Hepatocyte (in vitro differentiated cells): ENCODE data around the gene GIMAP4. TPM values are rescaled to one million over a fixed set of nuclear protein-coding genes. Genes with fewer than 3 reads are reported as not detected.
"Not testable (repeated sequence)": the region's sequence is repeated elsewhere in the genome, so short reads cannot be mapped to it uniquely, and the experiment has no call there.

Source experiments
- DNase-seq: peaks from one replicate; pipeline ENCODE4 v3.0.0-alpha.2; 2016; ENCODE audit warnings: low spot score
- H2AFZ ChIP-seq: fragments of 200-600 bp; sonication (generic); 2 replicates; pipeline ENCODE4 v1.6.0; 2016; ENCODE audit warnings: antibody characterized with exemption, mild to moderate bottlenecking
- H3K27ac ChIP-seq: fragments of 200-600 bp; sonication (generic); 2 replicates; pipeline ENCODE4 v1.5.1; 2016; ENCODE audit warnings: mild to moderate bottlenecking
- H3K27me3 ChIP-seq: fragments of 200-600 bp; sonication (generic); 2 replicates; pipeline ENCODE4 v1.6.1; 2016
- H3K36me3 ChIP-seq: fragments of 200-600 bp; sonication (generic); replicated peaks from 2 replicates; pipeline ENCODE4 v1.5.1; 2016; ENCODE audit warnings: low read depth; ENCODE audit not compliant: insufficient read depth
- H3K4me1 ChIP-seq: fragments of 200-600 bp; sonication (generic); 2 replicates; pipeline ENCODE4 v1.5.1; 2016; ENCODE audit warnings: mild to moderate bottlenecking, moderate library complexity; ENCODE audit not compliant: insufficient read depth
- H3K4me2 ChIP-seq: fragments of 200-600 bp; sonication (generic); 2 replicates; pipeline ENCODE4 v1.6.0; 2016
- H3K4me3 ChIP-seq: fragments of 200-600 bp; sonication (generic); 2 replicates; pipeline ENCODE4 v1.5.1; 2016; ENCODE audit warnings: mild to moderate bottlenecking
- H3K79me2 ChIP-seq: fragments of 200-600 bp; sonication (generic); 2 replicates; pipeline ENCODE4 v1.6.0; 2017; ENCODE audit warnings: mild to moderate bottlenecking
- H3K9me2 ChIP-seq: fragments of 200-600 bp; sonication (generic); replicated peaks from 2 replicates; pipeline ENCODE4 v1.6.0; 2017; ENCODE audit warnings: mild to moderate bottlenecking; ENCODE audit not compliant: insufficient read depth
- H3K9me3 ChIP-seq: fragments of 200-600 bp; sonication (generic); 2 replicates; pipeline ENCODE4 v1.5.1; 2016; ENCODE audit warnings: low read depth, mild to moderate bottlenecking
- H4K20me1 ChIP-seq: fragments of 200-600 bp; sonication (generic); 2 replicates; pipeline ENCODE4 v1.6.0; 2016; ENCODE audit warnings: mild to moderate bottlenecking; ENCODE audit not compliant: insufficient read depth, poor library complexity, severe bottlenecking
- EZH2 ChIP-seq: fragments of 200-600 bp; sonication (generic); IDR thresholded peaks from 2 replicates; pipeline ENCODE4 v1.6.1; 2016; ENCODE audit warnings: antibody characterized with exemption, mild to moderate bottlenecking, borderline replicate concordance
- EZH2phosphoT487 ChIP-seq: fragments of 200-600 bp; sonication (generic); IDR thresholded peaks from one replicate; pipeline ENCODE4 v1.6.1; 2018; ENCODE audit warnings: antibody characterized with exemption, mild to moderate bottlenecking, low read depth, moderate library complexity; ENCODE audit not compliant: unreplicated experiment, severe bottlenecking
- WGBS: methylation state at CpG from one replicate; pipeline ENCODE4 v1.1.6; 2016; ENCODE audit warnings: low lambda C conversion rate; ENCODE audit errors: missing lambda C conversion rate; 5-methylcytosine and 5-hydroxymethylcytosine counted together
- polyA plus RNA-seq: library from polyadenylated mRNA; unstranded; fragments of >200 nt; fragmentation: Nextera tagmentation; extraction: Ambion mirVana; gene quantifications from 2 replicates; pipeline ENCODE4 v1.2.1, GENCODE V29; 2016
- total RNA-seq: library from RNA; depleted of rRNA; stranded (reverse); fragments of >200 nt; gene quantifications from 2 replicates; pipeline ENCODE4 v1.2.3, GENCODE V29; 2014
- TF ChIP-seq, protein P1 (sequence below): fragments of 200-600 bp; sonication (generic); IDR thresholded peaks from 2 replicates; pipeline ENCODE4 v1.5.1; 2016; ENCODE audit warnings: antibody characterized with exemption, mild to moderate bottlenecking; ENCODE audit not compliant: poor library complexity

The GIMAP4 gene
- total and polyA plus RNA-seq, 2 experiments from 2014 or later: 0.63 TPM; not detected in 1

DNA sequence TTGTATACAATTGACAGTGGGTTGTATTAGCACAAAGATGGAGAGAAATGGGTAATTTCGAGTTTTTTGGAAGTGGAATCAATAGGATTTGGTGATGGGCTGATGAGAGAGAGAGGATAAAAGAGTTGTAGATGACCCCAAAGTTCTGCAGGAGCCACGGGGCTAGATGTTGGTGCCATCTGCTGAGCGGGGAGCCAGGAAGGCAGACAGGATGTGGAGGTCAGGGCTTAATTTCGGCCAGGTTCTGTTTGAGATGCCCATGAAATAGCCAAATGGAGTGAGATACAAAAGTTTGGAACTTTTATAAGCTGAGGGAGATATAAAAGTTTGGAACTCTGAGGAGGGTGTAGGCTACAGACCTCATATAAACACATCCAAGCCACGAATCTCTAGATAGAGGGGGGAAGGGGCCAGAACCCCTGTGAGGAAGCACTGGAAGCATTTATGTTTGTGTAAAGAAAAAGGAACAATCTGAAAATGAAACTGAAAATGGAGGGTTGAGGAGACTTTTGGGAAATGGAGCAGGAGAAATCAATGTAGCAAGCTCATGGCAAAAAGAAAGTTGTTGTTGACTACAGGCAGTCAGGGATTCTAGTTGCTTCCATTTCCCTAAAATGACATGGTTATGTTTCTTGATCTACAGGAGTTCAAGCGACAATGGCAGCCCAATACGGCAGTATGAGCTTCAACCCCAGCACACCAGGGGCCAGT, 2.2 kb downstream of the GIMAP4 start:
- no peak overlapping the region for H3K27ac ChIP-seq
- no peaks in the 10 kb centered on the region for H3K9me2 ChIP-seq
- no peaks in the 10 kb centered on the region for H3K36me3 ChIP-seq
- no peak overlapping the region for H3K4me3 ChIP-seq
- H4K20me1 ChIP-seq: no peaks in the 10 kb centered on the region
- no peak for DNase-seq
- no peaks in the 10 kb centered on the region for H3K79me2 ChIP-seq
- no peak overlapping the region for H3K4me2 ChIP-seq
- TF ChIP-seq EZH2phosphoT487: no peak
- no peak for TF ChIP-seq EZH2
- TF ChIP-seq, protein P1, sequence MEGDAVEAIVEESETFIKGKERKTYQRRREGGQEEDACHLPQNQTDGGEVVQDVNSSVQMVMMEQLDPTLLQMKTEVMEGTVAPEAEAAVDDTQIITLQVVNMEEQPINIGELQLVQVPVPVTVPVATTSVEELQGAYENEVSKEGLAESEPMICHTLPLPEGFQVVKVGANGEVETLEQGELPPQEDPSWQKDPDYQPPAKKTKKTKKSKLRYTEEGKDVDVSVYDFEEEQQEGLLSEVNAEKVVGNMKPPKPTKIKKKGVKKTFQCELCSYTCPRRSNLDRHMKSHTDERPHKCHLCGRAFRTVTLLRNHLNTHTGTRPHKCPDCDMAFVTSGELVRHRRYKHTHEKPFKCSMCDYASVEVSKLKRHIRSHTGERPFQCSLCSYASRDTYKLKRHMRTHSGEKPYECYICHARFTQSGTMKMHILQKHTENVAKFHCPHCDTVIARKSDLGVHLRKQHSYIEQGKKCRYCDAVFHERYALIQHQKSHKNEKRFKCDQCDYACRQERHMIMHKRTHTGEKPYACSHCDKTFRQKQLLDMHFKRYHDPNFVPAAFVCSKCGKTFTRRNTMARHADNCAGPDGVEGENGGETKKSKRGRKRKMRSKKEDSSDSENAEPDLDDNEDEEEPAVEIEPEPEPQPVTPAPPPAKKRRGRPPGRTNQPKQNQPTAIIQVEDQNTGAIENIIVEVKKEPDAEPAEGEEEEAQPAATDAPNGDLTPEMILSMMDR: no peak
- 67% methylated on average over 7 of the region's 7 CpGs for WGBS
- no peaks in the 10 kb centered on the region for H3K9me3 ChIP-seq
- no peak overlapping the region for H2AFZ ChIP-seq
- no peaks in the 10 kb centered on the region for H3K4me1 ChIP-seq
- no peaks in the 10 kb centered on the region for H3K27me3 ChIP-seq

DNA sequence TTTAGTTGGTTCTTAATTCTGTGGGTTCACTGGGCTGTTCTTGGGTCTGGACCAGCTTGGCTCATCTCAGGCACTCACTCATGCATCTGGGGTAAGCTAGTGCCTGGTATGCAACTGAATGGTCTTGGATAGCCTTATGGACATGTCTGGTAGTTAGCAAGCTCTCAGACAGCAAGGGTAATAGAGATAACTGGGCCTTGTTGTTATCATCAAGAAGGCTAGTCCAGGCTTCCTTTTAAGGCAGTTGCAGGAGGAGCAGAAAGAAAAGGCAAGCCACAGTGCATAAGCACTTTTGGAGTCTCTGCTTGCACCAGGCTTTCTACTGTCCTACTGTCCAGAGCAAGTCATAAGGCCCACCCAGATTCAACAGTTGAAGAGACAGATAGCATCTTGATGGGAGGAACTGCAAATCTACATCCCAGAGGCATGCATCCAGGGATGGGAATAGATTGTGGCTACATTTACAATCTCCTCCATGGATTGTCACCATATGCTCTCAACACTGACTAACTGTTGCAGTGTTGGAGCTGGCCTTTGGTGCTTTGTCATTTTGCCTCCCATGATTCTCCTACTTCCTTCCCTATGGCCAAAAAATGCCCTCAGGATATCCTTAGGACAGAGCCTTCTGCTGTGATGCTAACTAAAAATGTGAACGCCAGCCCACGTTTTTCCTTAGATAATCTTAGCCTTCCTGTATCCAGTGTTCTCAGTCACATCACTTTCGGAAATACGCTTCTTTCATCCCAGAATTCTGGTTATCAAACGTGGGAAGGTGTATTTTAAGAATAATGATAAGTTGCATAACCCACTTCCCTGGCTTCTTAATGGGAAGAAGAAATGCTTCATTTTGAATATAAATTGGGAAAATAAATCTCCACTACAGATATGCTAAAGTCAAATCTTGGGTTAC, 3.6 kb downstream of the GIMAP4 start:
- H3K4me1 ChIP-seq: no peaks in the 10 kb centered on the region
- no peak for DNase-seq
- H3K36me3 ChIP-seq: no peaks in the 10 kb centered on the region
- no peak overlapping the region for H3K27ac ChIP-seq
- no peaks in the 10 kb centered on the region for H4K20me1 ChIP-seq
- WGBS: 76% methylated on average over 5 of the region's 5 CpGs
- H3K9me2 ChIP-seq: no peaks in the 10 kb centered on the region
- H2AFZ ChIP-seq: no peak overlapping the region
- no peak overlapping the region for H3K4me3 ChIP-seq
- TF ChIP-seq EZH2phosphoT487 (no peak), EZH2 (no peak)
- TF ChIP-seq, protein P1: no peak
- no peak overlapping the region for H3K4me2 ChIP-seq
- no peaks in the 10 kb centered on the region for H3K27me3 ChIP-seq
- no peaks in the 10 kb centered on the region for H3K79me2 ChIP-seq
- H3K9me3 ChIP-seq: no peaks in the 10 kb centered on the region

DNA sequence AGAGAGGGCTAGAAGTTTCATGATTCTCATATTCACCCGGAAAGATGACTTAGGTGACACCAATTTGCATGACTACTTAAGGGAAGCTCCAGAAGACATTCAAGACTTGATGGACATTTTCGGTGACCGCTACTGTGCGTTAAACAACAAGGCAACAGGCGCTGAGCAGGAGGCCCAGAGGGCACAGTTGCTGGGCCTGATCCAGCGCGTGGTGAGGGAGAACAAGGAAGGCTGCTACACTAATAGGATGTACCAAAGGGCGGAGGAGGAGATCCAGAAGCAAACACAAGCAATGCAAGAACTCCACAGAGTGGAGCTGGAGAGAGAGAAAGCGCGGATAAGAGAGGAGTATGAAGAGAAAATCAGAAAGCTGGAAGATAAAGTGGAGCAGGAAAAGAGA, 5.3 kb downstream of the GIMAP4 start:
- WGBS: 88% methylated on average over 10 of the region's 10 CpGs

DNA sequence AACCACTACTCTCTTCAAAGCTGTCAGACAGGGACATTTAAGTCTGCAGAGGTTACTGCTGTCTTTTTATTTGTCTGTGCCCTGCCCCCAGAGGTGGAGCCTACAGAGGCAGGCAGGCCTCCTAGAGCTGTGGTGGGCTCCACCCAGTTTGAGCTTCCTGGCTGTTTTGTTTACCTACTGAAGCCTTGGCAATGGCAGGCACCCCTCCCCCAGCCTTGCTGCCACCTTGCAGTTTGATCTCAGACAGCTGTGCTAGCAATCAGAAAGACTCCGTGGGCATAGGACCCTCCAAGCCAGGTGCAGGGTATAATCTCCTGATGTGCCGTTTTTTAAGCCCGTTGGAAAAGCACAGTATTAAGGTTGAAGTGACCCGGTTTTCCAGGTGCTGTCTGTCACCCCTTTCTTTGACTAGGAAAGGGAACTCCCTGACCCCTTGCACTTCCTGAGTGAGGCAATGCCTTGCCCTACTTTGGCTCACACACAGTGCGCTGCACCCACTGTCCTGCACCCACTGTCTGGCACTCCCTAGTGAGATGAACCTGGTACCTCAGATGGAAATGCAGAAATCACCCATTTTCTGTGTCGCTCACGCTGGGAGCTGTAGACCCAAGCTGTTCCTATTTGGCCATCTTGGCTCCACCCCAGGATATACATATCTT, 12.9 kb downstream of the GIMAP4 start:
- H3K9me3 ChIP-seq, H3K4me3 ChIP-seq, H3K79me2 ChIP-seq, H4K20me1 ChIP-seq, H3K27me3 ChIP-seq, H3K27ac ChIP-seq, H3K4me1 ChIP-seq, H3K4me2 ChIP-seq, H2AFZ ChIP-seq, DNase-seq, H3K36me3 ChIP-seq, H3K9me2 ChIP-seq: not testable (repeated sequence)
- WGBS: 66% methylated on average over 7 of the region's 7 CpGs

More for the DNA sequence above, 5.3 kb downstream of the GIMAP4 start:
- Histone ChIP-seq H3K9me2 (no peaks in the 10 kb centered on the region), H3K4me1 (no peaks in the 10 kb centered on the region), H3K79me2 (no peaks in the 10 kb centered on the region), H3K9me3 (no peaks in the 10 kb centered on the region), H3K36me3 (no peaks in the 10 kb centered on the region), H3K27me3 (no peaks in the 10 kb centered on the region), H4K20me1 (no peaks in the 10 kb centered on the region), H3K27ac (no peak overlapping the region), H3K4me3 (no peak overlapping the region), H3K4me2 (no peak overlapping the region), H2AFZ (no peak overlapping the region)
- DNase-seq: no peak
- TF ChIP-seq, protein P1: no peak
- no peak for TF ChIP-seq EZH2phosphoT487
- TF ChIP-seq EZH2: no peak
